A549 (cell line): ENCODE results near the gene GSK3A. TPM values are rescaled to one million over a fixed set of nuclear protein-coding genes. Genes with fewer than 3 reads are reported as not detected.

ENCODE experiments used
- ATAC-seq, 2 experiments: fragments of 200-7000 bp in 1 of 2; fragments of >200 bp in 1 of 2; cut with Nextera tagmentation in 1 of 2; cut with Tn5 transposase in 1 of 2; 3 replicates each; pipeline versions ENCODE4 v1.8.0 to v1.9.1; 2018 to 2020; ENCODE audit warnings: mild to moderate bottlenecking in 1 of 2, moderate library complexity in 1 of 2
- CTCF ChIA-PET: fragments of 300-600 bp; sonication (Branson Sonifier 250); formaldehyde crosslinking; extraction: SDS; loops from one replicate; lab custom pipeline; 2021; ENCODE audit warnings: antibody characterized with exemption, inconsistent platforms; lab: Yijun Ruan, JAX
- POLR2A ChIA-PET: fragments of 350-600 bp; formaldehyde crosslinking; extraction: SDS; loops from one replicate; lab custom pipeline; 2021; ENCODE audit warnings: antibody characterized with exemption, inconsistent platforms; lab: Yijun Ruan, JAX
- DNase-seq, 2 experiments: peaks; one replicate each; pipeline versions ENCODE4 v3.0.0 to v3.0.0-alpha.2; 2011 to 2016; ENCODE audit warnings: low read depth in 1 of 2, low spot score in 1 of 2
- FAIRE-seq: peaks from 2 replicates; lab custom pipeline; 2011; peaks lifted over from hg19 to GRCh38; lab: Jason Lieb, UNC
- H3K27ac ChIP-seq, 2 experiments: fragments of >200 bp; sonication (Bioruptor Twin); formaldehyde crosslinking; 3 replicates each; pipeline ENCODE4 v1.5.1; 2016 to 2017
- H3K4me1 ChIP-seq: fragments of >200 bp; sonication (Bioruptor Twin); formaldehyde crosslinking; 3 replicates; pipeline ENCODE4 v1.6.1; 2016
- H3K4me2 ChIP-seq: fragments of >200 bp; sonication (Bioruptor Twin); formaldehyde crosslinking; 3 replicates; pipeline ENCODE4 v1.6.1; 2016
- H3K4me3 ChIP-seq: fragments of >200 bp; sonication (Bioruptor Twin); formaldehyde crosslinking; 3 replicates; pipeline ENCODE4 v1.5.1; 2016
- H3K9me3 ChIP-seq: fragments of >200 bp; sonication (Bioruptor Twin); formaldehyde crosslinking; 3 replicates; pipeline ENCODE4 v1.6.1; 2016
- BCL3 ChIP-seq: fragments of >200 bp; sonication (Bioruptor Twin); formaldehyde crosslinking; IDR thresholded peaks from 3 replicates; pipeline ENCODE4 v1.6.1; 2016
- BHLHE40 ChIP-seq: IDR thresholded peaks from 2 replicates; pipeline ENCODE4 v1.6.1; 2012; ENCODE audit warnings: low read depth, low read length, inconsistent platforms
- CBX8 ChIP-seq: fragments of 200-600 bp; sonication (generic); IDR thresholded peaks from 2 replicates; pipeline ENCODE4 v1.6.1; 2016
- CEBPB ChIP-seq, 2 experiments: fragments of >200 bp in 1 of 2; sonication (Bioruptor Twin) in 1 of 2; formaldehyde crosslinking in 1 of 2; IDR thresholded peaks; 2 replicates each; pipeline ENCODE4 v1.6.1; 2012 to 2016
- CHD4 ChIP-seq: fragments of 200-600 bp; sonication (generic); IDR thresholded peaks from 2 replicates; pipeline ENCODE4 v1.6.1; 2016; ENCODE audit warnings: antibody characterized with exemption, mild to moderate bottlenecking, borderline replicate concordance
- CTCF ChIP-seq: fragments of >200 bp; sonication (Bioruptor Twin); formaldehyde crosslinking; IDR thresholded peaks from 3 replicates; pipeline ENCODE4 v1.5.1; 2016
- E2F6 ChIP-seq: IDR thresholded peaks from 2 replicates; pipeline ENCODE4 v1.6.1; 2012; ENCODE audit warnings: low read depth, borderline replicate concordance
- EHMT2 ChIP-seq: fragments of 200-600 bp; sonication (generic); IDR thresholded peaks from 2 replicates; pipeline ENCODE4 v1.6.1; 2016; ENCODE audit warnings: antibody characterized with exemption, low read depth, mild to moderate bottlenecking, moderate library complexity
- ELK1 ChIP-seq: fragments of 150-350 bp; IDR thresholded peaks from 2 replicates; pipeline ENCODE4 v1.6.1; 2014; ENCODE audit warnings: low read depth, mild to moderate bottlenecking, low read length
- EP300 ChIP-seq, 2 experiments: fragments of >200 bp; sonication (Bioruptor Twin); formaldehyde crosslinking; IDR thresholded peaks; 2 replicates in 1 of 2; 3 replicates in 1 of 2; pipeline ENCODE4 v1.6.1; 2016 to 2017
- ESRRA ChIP-seq: fragments of 150-350 bp; IDR thresholded peaks from 2 replicates; pipeline ENCODE4 v1.6.1; 2014; ENCODE audit warnings: mild to moderate bottlenecking, low read length, borderline replicate concordance
- FOSB ChIP-seq: fragments of 250-450 bp; sonication (Bioruptor Pico); IDR thresholded peaks from 2 replicates; pipeline ENCODE4 v1.5.0; 2020; ENCODE audit warnings: mild to moderate bottlenecking, moderate library complexity
- GATA3 ChIP-seq: IDR thresholded peaks from 2 replicates; pipeline ENCODE4 v1.6.1; 2012; ENCODE audit warnings: borderline replicate concordance
- HES2 ChIP-seq: fragments of >200 bp; sonication (Bioruptor Twin); formaldehyde crosslinking; IDR thresholded peaks from 2 replicates; pipeline ENCODE4 v1.6.1; 2016
- HEYL ChIP-seq: fragments of 250-450 bp; sonication (Bioruptor Pico); IDR thresholded peaks from 2 replicates; pipeline ENCODE4 v1.8.0; 2021; ENCODE audit warnings: mild to moderate bottlenecking, moderate library complexity
- HMGXB4 ChIP-seq: fragments of 250-450 bp; sonication (Bioruptor Pico); IDR thresholded peaks from 2 replicates; pipeline ENCODE4 v1.5.0; 2021; ENCODE audit warnings: mild to moderate bottlenecking, moderate library complexity, borderline replicate concordance
- HOXA7 ChIP-seq: fragments of 250-450 bp; sonication (Bioruptor Pico); IDR thresholded peaks from 2 replicates; pipeline ENCODE4 v1.5.0; 2020; ENCODE audit warnings: mild to moderate bottlenecking, moderate library complexity
- HOXB13 ChIP-seq: fragments of 250-450 bp; sonication (Bioruptor Pico); IDR thresholded peaks from 2 replicates; pipeline ENCODE4 v1.5.0; 2020; ENCODE audit warnings: low read depth, mild to moderate bottlenecking, moderate library complexity
- JUN ChIP-seq, 2 experiments: fragments of >200 bp; sonication (Bioruptor Twin); formaldehyde crosslinking; IDR thresholded peaks; 2 replicates in 1 of 2; 3 replicates in 1 of 2; pipeline ENCODE4 v1.6.1; 2016 to 2017
- KDM1A ChIP-seq: fragments of 200-600 bp; sonication (generic); IDR thresholded peaks from 2 replicates; pipeline ENCODE4 v1.6.1; 2016; ENCODE audit warnings: low read depth, mild to moderate bottlenecking
- MAFK ChIP-seq: fragments of 450-650 bp; IDR thresholded peaks from 2 replicates; pipeline ENCODE4 v1.6.1; 2014; ENCODE audit not compliant: partially characterized antibody
- MAX ChIP-seq: IDR thresholded peaks from 2 replicates; pipeline ENCODE4 v1.6.1; 2012
- MAZ ChIP-seq: fragments of 150-350 bp; IDR thresholded peaks from 2 replicates; pipeline ENCODE4 v1.6.1; 2014; ENCODE audit warnings: antibody characterized with exemption, low read depth, low read length, borderline replicate concordance
- MYC ChIP-seq: IDR thresholded peaks from 2 replicates; pipeline ENCODE4 v1.6.1; 2012; ENCODE audit warnings: mild to moderate bottlenecking, inconsistent platforms, low read length, improper control_type of control experiment, borderline replicate concordance
- NFE2L2 ChIP-seq: fragments of 150-350 bp; conservative IDR thresholded peaks from 2 replicates; pipeline ENCODE4 v1.6.1; 2014; ENCODE audit warnings: low read length
- PHF8 ChIP-seq: fragments of 200-600 bp; sonication (generic); IDR thresholded peaks from 2 replicates; pipeline ENCODE4 v1.6.1; 2016; ENCODE audit warnings: low read depth, mild to moderate bottlenecking, antibody characterized with exemption, moderate library complexity, borderline replicate concordance
- POLR2AphosphoS2 ChIP-seq: conservative IDR thresholded peaks from 2 replicates; pipeline ENCODE4 v1.6.1; 2012; ENCODE audit warnings: low read length, improper control_type of control experiment, inconsistent platforms
- RARB ChIP-seq: fragments of 250-450 bp; sonication (Bioruptor Pico); IDR thresholded peaks from 2 replicates; pipeline ENCODE4 v1.8.0; 2021; ENCODE audit warnings: mild to moderate bottlenecking, moderate library complexity
- SMC3 ChIP-seq: fragments of >200 bp; sonication (Bioruptor Twin); formaldehyde crosslinking; IDR thresholded peaks from 3 replicates; pipeline ENCODE4 v1.6.1; 2018; ENCODE audit warnings: inconsistent platforms
- TFCP2L1 ChIP-seq: fragments of 250-450 bp; sonication (Bioruptor Pico); IDR thresholded peaks from 2 replicates; pipeline ENCODE4 v1.5.0; 2021; ENCODE audit warnings: mild to moderate bottlenecking
- USF2 ChIP-seq: fragments of 450-650 bp; IDR thresholded peaks from 2 replicates; pipeline ENCODE4 v1.6.1; 2014; ENCODE audit warnings: antibody characterized with exemption
- ZFP36 ChIP-seq: fragments of 450-650 bp; IDR thresholded peaks from 2 replicates; pipeline ENCODE4 v1.6.1; 2014; ENCODE audit warnings: borderline replicate concordance; ENCODE audit not compliant: partially characterized antibody
- WGBS: methylation state at CpG from one replicate; pipeline ENCODE4 v1.1.6; 2017; ENCODE audit errors: missing lambda C conversion rate; 5-methylcytosine and 5-hydroxymethylcytosine counted together
- polyA plus RNA-seq, 4 experiments: library from polyadenylated mRNA; depleted of rRNA in 3 of 4; stranded (reverse); fragments of >200 nt; fragmentation: RNase III in 1 of 4; extraction: RNeasy Plus Mini Kit Qiagen cat#74134 plus additional on column Dnase treatment in 1 of 4; gene quantifications; 2 replicates in 3 of 4; 3 replicates in 1 of 4; pipeline ENCODE4 v1.2.3, GENCODE V29; 2011 to 2017

Gene GSK3A
- polyA plus RNA-seq, 2 of the 4 experiments (the other 2 are of a cell fraction), result 55.2 to 85.1 TPM

GRCh38 chr19:42253245-42254088 is 11.1 kb upstream of the GSK3A start:
- H3K4me3 ChIP-seq, result peak overlapping the region; percentile 94
- ATAC-seq, result peak; percentile 17 to 42
- CTCF ChIA-PET, result interaction anchor here (1.8 to 21.7 kb wide), 3 partner anchors 8 to 42 kb away, joined by 4 to 616 read pairs (median 373); partner anchors contain the start of genes CIC, PAFAH1B3 and PRR19
- peaks cover 57% of the 10 kb centered on the region for H3K4me1 ChIP-seq
- POLR2A ChIA-PET, result interaction anchor here (3.4 kb wide), 1 partner anchor 10 kb away, joined by 28 read pairs; the partner anchor contains the start of gene GSK3A
- peak overlapping the region; percentile 94 to 96 for H3K27ac ChIP-seq
- 2% methylated on average over 29 of the region's 71 CpGs for WGBS
- peak; percentile 92 for FAIRE-seq
- H3K9me3 ChIP-seq, result no peaks in the 10 kb centered on the region
- H3K4me2 ChIP-seq, result peak overlapping the region; percentile 92
- peak; percentile 81 to 97 for DNase-seq
- TF ChIP-seq GATA3 (peak; percentile 24; the same call in 1 of the 2 replicates), POLR2AphosphoS2 (no peak), EP300 (IDR thresholded peaks at IDR 0.05) (peak in 1 of 2 experiments; percentile 63; a peak in 2 of 5 replicates), JUN (IDR thresholded peaks at IDR 0.05) (peak; percentile 58 to 76; a peak in 4 of 5 replicates), HMGXB4 (CRISPR knock-in tag) (no peak), CTCF (no peak), BCL3 (0 out of 3 replicates have a peak, but pooled peaks have one; percentile 39), RARB (CRISPR knock-in tag) (no peak), CEBPB (IDR thresholded peaks at IDR 0.05) (no peak), NFE2L2 (no peak), CBX8 (no peak), ESRRA (no peak), HOXA7 (CRISPR knock-in tag) (no peak), HOXB13 (CRISPR knock-in tag) (no peak), EHMT2 (no peak), MYC (no peak), FOSB (CRISPR knock-in tag) (no peak), MAX (peak; percentile 59; the same call in 1 of the 2 replicates), HEYL (no peak), MAZ (no peak), HES2 (no peak), USF2 (peak; percentile 63), BHLHE40 (peak; percentile 64), E2F6 (0 out of 2 replicates have a peak, but pooled peaks have one; percentile 31), SMC3 (no peak; the same call in 1 of the 3 replicates), TFCP2L1 (no peak), ELK1 (no peak), PHF8 (peak; percentile 37; the same call in 1 of the 2 replicates), MAFK (no peak), ZFP36 (no peak), CHD4 (no peak), KDM1A (no peak)
